GM20431 (cell line): ENCODE measurements around the gene SVOPL.

Source experiments
- in situ Hi-C: fragments of 300-500 bp; cut with MseI, MboI; formaldehyde crosslinking; loops from one replicate; pipeline ENCODE4 v1.15.0; 2020; ENCODE audit warnings: low sequenced_read_pairs; ENCODE audit not compliant: unreplicated experiment

The SVOPL gene

GRCh38 chr7:138700857-138701536 is at the start of gene SVOPL:
SVOPL (minus strand) TSS chr7:138701362; CDS start chr7:138679045, 22,317 bp downstream.
- in situ Hi-C loops = no loop called here

- in situ Hi-C loops = no loop called here
Measured at GRCh38 chr7:138750473-138750872, 49.3 kb upstream of the SVOPL start.

GRCh38 chr7:138749960-138750359 is 48.8 kb upstream of the SVOPL start:
- in situ Hi-C loops = loop anchor here (25.0 kb wide), 2 partner anchors 313 to 588 kb away; no protein-coding TSS in a partner anchor

GRCh38 chr7:138748666-138749065 is 47.5 kb upstream of the SVOPL start:
- in situ Hi-C loops = loop anchor here (25.0 kb wide), 2 partner anchors 311 to 586 kb away; no protein-coding TSS in a partner anchor

- in situ Hi-C loops = loop anchor here (25.0 kb wide), 2 partner anchors 309 to 584 kb away; no protein-coding TSS in a partner anchor
Measured at GRCh38 chr7:138746073-138746472, 44.9 kb upstream of the SVOPL start.

GRCh38 chr7:138745189-138745588 is 44.0 kb upstream of the SVOPL start:
- in situ Hi-C loops = loop anchor here (25.0 kb wide), 2 partner anchors 308 to 583 kb away; no protein-coding TSS in a partner anchor

- in situ Hi-C loops = loop anchor here (25.0 kb wide), 2 partner anchors 304 to 579 kb away; no protein-coding TSS in a partner anchor
Measured at GRCh38 chr7:138741453-138741735, 40.2 kb upstream of the SVOPL start.

- in situ Hi-C loops = loop anchor here (25.0 kb wide), 2 partner anchors 303 to 578 kb away; no protein-coding TSS in a partner anchor
Measured at GRCh38 chr7:138739859-138740258, 38.7 kb upstream of the SVOPL start.

- in situ Hi-C loops = loop anchor here (25.0 kb wide), 2 partner anchors 301 to 576 kb away; no protein-coding TSS in a partner anchor
Measured at GRCh38 chr7:138738551-138739335, 37.6 kb upstream of the SVOPL start.

GRCh38 chr7:138738114-138738513 is 37.0 kb upstream of the SVOPL start:
- in situ Hi-C loops = loop anchor here (25.0 kb wide), 2 partner anchors 301 to 576 kb away; no protein-coding TSS in a partner anchor

- in situ Hi-C loops = loop anchor here (25.0 kb wide), 2 partner anchors 298 to 573 kb away; no protein-coding TSS in a partner anchor
Measured at GRCh38 chr7:138735399-138735798, 34.2 kb upstream of the SVOPL start.

GRCh38 chr7:138731733-138732132 is 30.6 kb upstream of the SVOPL start:
- in situ Hi-C loops = loop anchor here (25.0 kb wide), 2 partner anchors 294 to 569 kb away; no protein-coding TSS in a partner anchor

GRCh38 chr7:138729444-138729843 is 28.3 kb upstream of the SVOPL start:
- in situ Hi-C loops = loop anchor here (25.0 kb wide), 2 partner anchors 292 to 567 kb away; no protein-coding TSS in a partner anchor

- in situ Hi-C loops = loop anchor here (25.0 kb wide), 2 partner anchors 290 to 565 kb away; no protein-coding TSS in a partner anchor
Measured at GRCh38 chr7:138727336-138728099, 26.4 kb upstream of the SVOPL start.

- in situ Hi-C loops = loop anchor here (25.0 kb wide), 2 partner anchors 289 to 564 kb away; no protein-coding TSS in a partner anchor
Measured at GRCh38 chr7:138726288-138726687, 25.1 kb upstream of the SVOPL start.

- in situ Hi-C loops = no loop called here
Measured at GRCh38 chr7:138720286-138720685, 19.1 kb upstream of the SVOPL start.

GRCh38 chr7:138716889-138717288 is 15.7 kb upstream of the SVOPL start:
- in situ Hi-C loops = no loop called here

GRCh38 chr7:138713191-138713590 is 12.0 kb upstream of the SVOPL start:
- in situ Hi-C loops = no loop called here

- in situ Hi-C loops = no loop called here
Measured at GRCh38 chr7:138712652-138713051, 11.5 kb upstream of the SVOPL start.
